ENCODE measurements around the gene CRYAA.

- TF ChIP-seq CTCF (IDR thresholded peaks at IDR 0.05) (no peak), POLR2A (IDR thresholded peaks at IDR 0.05) (no peak), POLR2AphosphoS5 (IDR thresholded peaks at IDR 0.05) (no peak)
Measured at GRCh38 chr21:43208561-43209332, 39.9 kb downstream of the CRYAA start.

Data from breast epithelium (tissue), 3 donors.